Glutamatergic neuron (in vitro differentiated cells): ENCODE measurements around the gene PELI2. TPM values are rescaled to one million over a fixed set of nuclear protein-coding genes. Genes with fewer than 3 reads are reported as not detected.

Experiments
- DNase-seq: peaks from one replicate; pipeline ENCODE4 v3.0.0; 2022
- H3K27ac Mint-ChIP-seq: one replicate; pipeline ENCODE4 v1.8.0; 2020; ENCODE audit warnings: mild to moderate bottlenecking, mixed read lengths, inconsistent platforms; ENCODE audit not compliant: unreplicated experiment
- H3K27me3 Mint-ChIP-seq: one replicate; pipeline ENCODE4 v1.8.0; 2020; ENCODE audit warnings: mild to moderate bottlenecking, moderate library complexity, mixed read lengths, inconsistent platforms; ENCODE audit not compliant: unreplicated experiment
- H3K36me3 Mint-ChIP-seq: one replicate; pipeline ENCODE4 v1.8.0; 2020; ENCODE audit warnings: mild to moderate bottlenecking, mixed read lengths, inconsistent platforms; ENCODE audit not compliant: unreplicated experiment
- H3K4me1 Mint-ChIP-seq: one replicate; pipeline ENCODE4 v1.8.0; 2020; ENCODE audit warnings: mild to moderate bottlenecking, low read depth, mixed read lengths, inconsistent platforms; ENCODE audit not compliant: unreplicated experiment
- H3K4me3 Mint-ChIP-seq: one replicate; pipeline ENCODE4 v1.8.0; 2020; ENCODE audit warnings: mild to moderate bottlenecking, mixed read lengths, inconsistent platforms; ENCODE audit not compliant: unreplicated experiment
- H3K9me3 Mint-ChIP-seq: one replicate; pipeline ENCODE4 v1.8.0; 2020; ENCODE audit warnings: mild to moderate bottlenecking, moderate library complexity, mixed read lengths, inconsistent platforms; ENCODE audit not compliant: unreplicated experiment
- CTCF ChIP-seq: fragments of 200-600 bp; sonication (generic); IDR thresholded peaks from one replicate; pipeline ENCODE4 v1.5.0; 2021; ENCODE audit not compliant: partially characterized antibody, unreplicated experiment
- total RNA-seq: library from RNA; stranded (reverse); fragmentation: NEBNext Ultra II Directional; extraction: Animal tissue kit (Norgen Biotek cat#: 25700); gene quantifications from one replicate; pipeline ENCODE4 v1.2.1, GENCODE V29; 2021; ENCODE audit not compliant: unreplicated experiment

PELI2 gene
- total RNA-seq, 1 donor from 2014 or later, result 158 TPM

- no peak for DNase-seq
- H3K4me3 Mint-ChIP-seq, result peak overlapping the region; percentile 48
- H3K4me1 Mint-ChIP-seq, result peaks cover 60% of the 10 kb centered on the region
- no peaks in the 10 kb centered on the region for H3K36me3 Mint-ChIP-seq
- H3K9me3 Mint-ChIP-seq, result peaks cover 24% of the 10 kb centered on the region
- H3K27me3 Mint-ChIP-seq, result peaks cover 15% of the 10 kb centered on the region
- no peak for TF ChIP-seq CTCF
- H3K27ac Mint-ChIP-seq, result peak overlapping the region; percentile 64
Observed at GRCh38 chr14:56173365-56173922, 55.2 kb downstream of the PELI2 start.

GRCh38 chr14:56175773-56176172 is 57.6 kb downstream of the PELI2 start:
- H3K4me1 Mint-ChIP-seq, result peaks cover 49% of the 10 kb centered on the region
- no peak overlapping the region for H3K4me3 Mint-ChIP-seq
- H3K27me3 Mint-ChIP-seq, result peaks cover 18% of the 10 kb centered on the region
- no peak overlapping the region for H3K27ac Mint-ChIP-seq
- no peaks in the 10 kb centered on the region for H3K36me3 Mint-ChIP-seq
- no peak for DNase-seq
- no peak for TF ChIP-seq CTCF
- peaks cover 17% of the 10 kb centered on the region for H3K9me3 Mint-ChIP-seq

GRCh38 chr14:56176530-56176929 is 58.3 kb downstream of the PELI2 start:
- DNase-seq, result no peak
- Mint-ChIP-seq H3K4me3 (no peak overlapping the region), H3K27me3 (peaks cover 14% of the 10 kb centered on the region), H3K36me3 (no peaks in the 10 kb centered on the region), H3K9me3 (peaks cover 14% of the 10 kb centered on the region), H3K4me1 (peaks cover 48% of the 10 kb centered on the region), H3K27ac (no peak overlapping the region)
- no peak for TF ChIP-seq CTCF

- peaks cover 10% of the 10 kb centered on the region for H3K9me3 Mint-ChIP-seq
- H3K27me3 Mint-ChIP-seq, result peaks cover 12% of the 10 kb centered on the region
- TF ChIP-seq CTCF, result no peak
- no peaks in the 10 kb centered on the region for H3K36me3 Mint-ChIP-seq
- no peak overlapping the region for H3K4me3 Mint-ChIP-seq
- no peak for DNase-seq
- peaks cover 50% of the 10 kb centered on the region for H3K4me1 Mint-ChIP-seq
- H3K27ac Mint-ChIP-seq, result no peak overlapping the region
Observed at GRCh38 chr14:56177036-56177435, 58.8 kb downstream of the PELI2 start.

GRCh38 chr14:56180754-56181542 is 62.7 kb downstream of the PELI2 start:
- TF ChIP-seq CTCF, result no peak
- no peak overlapping the region for H3K27ac Mint-ChIP-seq
- no peak for DNase-seq

More at GRCh38 chr14:56180754-56181542, 62.7 kb downstream of the PELI2 start:
- Mint-ChIP-seq H3K36me3 (no peaks in the 10 kb centered on the region), H3K27me3 (peaks cover 3% of the 10 kb centered on the region), H3K4me1 (peaks cover 44% of the 10 kb centered on the region), H3K9me3 (peaks cover 2% of the 10 kb centered on the region), H3K4me3 (no peak overlapping the region)
